Suprapubic skin (tissue), 4 donors: ENCODE measurements around the gene INPP5E. TPM values are rescaled to one million over a fixed set of nuclear protein-coding genes. Genes with fewer than 3 reads are reported as not detected.

Experiments
- DNase-seq, 2 donors: peaks; one replicate each; pipeline ENCODE4 v3.0.0-alpha.2; 2019; ENCODE audit warnings: low spot score in 2 of 2
- H3K27ac ChIP-seq: fragments of 200-600 bp; sonication (generic); one replicate; pipeline ENCODE4 v1.5.1; 2019
- H3K27me3 ChIP-seq: fragments of 200-600 bp; sonication (generic); one replicate; pipeline ENCODE4 v1.5.1; 2019
- H3K36me3 ChIP-seq: fragments of 200-600 bp; sonication (generic); one replicate; pipeline ENCODE4 v1.5.1; 2019
- H3K4me1 ChIP-seq: fragments of 200-600 bp; sonication (generic); one replicate; pipeline ENCODE4 v1.5.1; 2019
- H3K4me3 ChIP-seq: fragments of 200-600 bp; sonication (generic); one replicate; pipeline ENCODE4 v1.5.1; 2019; ENCODE audit warnings: mild to moderate bottlenecking
- H3K9me3 ChIP-seq: fragments of 200-600 bp; sonication (generic); one replicate; pipeline ENCODE4 v1.5.1; 2019
- EP300 ChIP-seq: sonication (generic); formaldehyde crosslinking; IDR thresholded peaks from one replicate; pipeline ENCODE4 v1.6.1; 2017; ENCODE audit warnings: antibody characterized with exemption
- POLR2A ChIP-seq, 2 donors: fragments of 450-650 bp; IDR thresholded peaks; one replicate each; pipeline ENCODE4 v1.6.1; 2017; ENCODE audit warnings: antibody characterized with exemption in 2 of 2, mild to moderate bottlenecking in 2 of 2, moderate library complexity in 2 of 2
- POLR2AphosphoS5 ChIP-seq, 3 donors: sonication (generic); formaldehyde crosslinking; IDR thresholded peaks; one replicate each; pipeline ENCODE4 v1.6.1; 2017; ENCODE audit warnings: antibody characterized with exemption in 3 of 3
- WGBS: methylation state at CpG from one replicate; pipeline ENCODE4 v1.1.5; 2018; 5-methylcytosine and 5-hydroxymethylcytosine counted together
- total RNA-seq, 4 donors: library from RNA; depleted of rRNA; stranded (reverse); fragments of >200 nt; gene quantifications; one replicate each; pipeline ENCODE4 v1.1.0, GENCODE V29; 2016
- TF ChIP-seq, protein P1 (sequence below), 2 donors: fragments of 200-600 bp in 1 of 2; fragments of 450-650 bp in 1 of 2; sonication (generic) in 1 of 2; IDR thresholded peaks; one replicate each; pipeline ENCODE4 v1.5.1; 2016 to 2019; ENCODE audit warnings: antibody characterized with exemption in 2 of 2, mild to moderate bottlenecking in 1 of 2, moderate library complexity in 1 of 2

The INPP5E gene
- total RNA-seq, 4 donors from 2014 or later = 9.8 to 20.3 (median 12.9) TPM

DNA sequence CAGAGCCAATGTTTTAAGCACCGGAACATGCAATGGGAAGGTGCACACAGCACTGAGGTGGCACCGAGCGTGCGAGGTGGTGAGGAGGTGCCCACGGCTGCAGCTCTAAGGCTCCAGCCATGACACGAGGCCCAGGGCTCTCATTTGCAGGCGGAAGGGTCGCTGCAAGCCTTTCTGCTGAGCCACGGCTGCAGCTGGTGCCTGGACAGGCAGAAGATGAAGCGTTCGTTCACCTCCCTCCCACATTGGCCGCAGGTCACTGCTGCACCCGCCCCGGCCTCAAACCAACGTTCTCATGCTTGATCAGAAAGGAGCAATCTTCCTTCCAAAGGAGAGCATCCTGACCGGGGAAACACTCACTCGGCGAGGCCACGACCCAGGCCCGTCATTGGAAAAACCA, 4.5 kb upstream of the INPP5E start:
- TF ChIP-seq EP300 = no peak
- TF ChIP-seq POLR2A (IDR thresholded peaks at IDR 0.05) = no peak
- TF ChIP-seq, protein P1, sequence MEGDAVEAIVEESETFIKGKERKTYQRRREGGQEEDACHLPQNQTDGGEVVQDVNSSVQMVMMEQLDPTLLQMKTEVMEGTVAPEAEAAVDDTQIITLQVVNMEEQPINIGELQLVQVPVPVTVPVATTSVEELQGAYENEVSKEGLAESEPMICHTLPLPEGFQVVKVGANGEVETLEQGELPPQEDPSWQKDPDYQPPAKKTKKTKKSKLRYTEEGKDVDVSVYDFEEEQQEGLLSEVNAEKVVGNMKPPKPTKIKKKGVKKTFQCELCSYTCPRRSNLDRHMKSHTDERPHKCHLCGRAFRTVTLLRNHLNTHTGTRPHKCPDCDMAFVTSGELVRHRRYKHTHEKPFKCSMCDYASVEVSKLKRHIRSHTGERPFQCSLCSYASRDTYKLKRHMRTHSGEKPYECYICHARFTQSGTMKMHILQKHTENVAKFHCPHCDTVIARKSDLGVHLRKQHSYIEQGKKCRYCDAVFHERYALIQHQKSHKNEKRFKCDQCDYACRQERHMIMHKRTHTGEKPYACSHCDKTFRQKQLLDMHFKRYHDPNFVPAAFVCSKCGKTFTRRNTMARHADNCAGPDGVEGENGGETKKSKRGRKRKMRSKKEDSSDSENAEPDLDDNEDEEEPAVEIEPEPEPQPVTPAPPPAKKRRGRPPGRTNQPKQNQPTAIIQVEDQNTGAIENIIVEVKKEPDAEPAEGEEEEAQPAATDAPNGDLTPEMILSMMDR (IDR thresholded peaks at IDR 0.05) = no peak
- TF ChIP-seq POLR2AphosphoS5 (IDR thresholded peaks at IDR 0.05) = no peak
- WGBS = 87% methylated on average over 20 of the region's 20 CpGs

DNA sequence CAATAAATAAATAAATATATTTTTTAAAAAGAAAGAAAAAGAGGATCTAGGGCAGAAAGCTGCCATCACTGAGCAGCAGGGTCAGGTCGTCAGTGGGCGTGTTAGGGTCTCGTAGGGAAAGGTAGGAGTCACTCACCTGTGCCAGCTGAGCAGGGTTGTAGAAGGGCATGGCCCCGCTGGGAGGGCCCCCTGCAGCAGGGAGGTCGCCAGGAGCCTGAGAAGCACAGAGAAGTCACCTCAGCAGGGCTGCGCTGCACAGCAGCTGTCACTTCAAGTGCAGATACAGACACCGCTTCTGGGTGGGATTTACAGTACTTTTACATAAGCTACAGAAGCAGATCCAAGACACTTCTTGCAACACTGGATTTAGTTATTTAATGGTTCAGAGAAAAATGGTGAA, 4.0 kb upstream of the INPP5E start:
- whole genome bisulfite sequencing = 87% methylated on average over 7 of the region's 7 CpGs
- H3K36me3 ChIP-seq = peaks cover 80% of the 10 kb centered on the region
- H3K4me1 ChIP-seq = peaks cover 11% of the 10 kb centered on the region
- H3K27ac ChIP-seq = no peak overlapping the region
- H3K27me3 ChIP-seq = no peaks in the 10 kb centered on the region
- DNase-seq = no peak
- H3K9me3 ChIP-seq = no peaks in the 10 kb centered on the region
- TF ChIP-seq, protein P1 (IDR thresholded peaks at IDR 0.05) = no peak
- no peak for TF ChIP-seq POLR2A (IDR thresholded peaks at IDR 0.05)
- no peak for TF ChIP-seq EP300
- TF ChIP-seq POLR2AphosphoS5 (IDR thresholded peaks at IDR 0.05) = no peak
- no peak overlapping the region for H3K4me3 ChIP-seq

More for the DNA sequence above, 4.5 kb upstream of the INPP5E start:
- H3K36me3 ChIP-seq = peaks cover 84% of the 10 kb centered on the region
- no peaks in the 10 kb centered on the region for H3K27me3 ChIP-seq
- peaks cover 9% of the 10 kb centered on the region for H3K4me1 ChIP-seq
- H3K27ac ChIP-seq = no peak overlapping the region
- no peak overlapping the region for H3K4me3 ChIP-seq
- H3K9me3 ChIP-seq = no peaks in the 10 kb centered on the region
- DNase-seq = no peak

DNA sequence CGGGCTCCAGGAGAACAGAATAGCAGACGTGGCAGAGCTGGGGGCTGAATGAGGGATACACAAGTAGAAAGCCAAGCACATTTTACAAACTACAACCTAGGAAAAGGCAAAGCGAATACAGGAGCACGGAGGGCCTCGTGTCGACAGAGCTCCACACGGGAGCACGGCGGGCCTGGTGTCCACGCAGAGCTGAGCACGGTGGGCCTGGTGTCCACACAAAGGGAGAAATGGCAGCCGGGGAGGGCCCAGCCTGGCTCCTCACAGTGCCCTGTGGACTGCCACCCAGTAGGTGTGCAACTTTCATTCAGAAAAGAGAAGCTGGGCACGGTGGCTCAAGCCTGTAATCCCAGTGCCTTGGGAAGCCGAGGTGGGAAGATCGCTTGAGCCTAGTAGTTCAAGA, 3.4 kb upstream of the INPP5E start:
- no peak overlapping the region for H3K4me3 ChIP-seq
- WGBS = 93% methylated on average over 15 of the region's 15 CpGs
- TF ChIP-seq, protein P1 (IDR thresholded peaks at IDR 0.05) = no peak
- no peak for TF ChIP-seq EP300
- no peak for TF ChIP-seq POLR2AphosphoS5 (IDR thresholded peaks at IDR 0.05)
- no peak for TF ChIP-seq POLR2A (IDR thresholded peaks at IDR 0.05)
- H3K27ac ChIP-seq = no peak overlapping the region
- H3K36me3 ChIP-seq = peaks cover 74% of the 10 kb centered on the region
- H3K27me3 ChIP-seq = no peaks in the 10 kb centered on the region
- DNase-seq = no peak
- H3K4me1 ChIP-seq = peaks cover 17% of the 10 kb centered on the region
- H3K9me3 ChIP-seq = no peaks in the 10 kb centered on the region

DNA sequence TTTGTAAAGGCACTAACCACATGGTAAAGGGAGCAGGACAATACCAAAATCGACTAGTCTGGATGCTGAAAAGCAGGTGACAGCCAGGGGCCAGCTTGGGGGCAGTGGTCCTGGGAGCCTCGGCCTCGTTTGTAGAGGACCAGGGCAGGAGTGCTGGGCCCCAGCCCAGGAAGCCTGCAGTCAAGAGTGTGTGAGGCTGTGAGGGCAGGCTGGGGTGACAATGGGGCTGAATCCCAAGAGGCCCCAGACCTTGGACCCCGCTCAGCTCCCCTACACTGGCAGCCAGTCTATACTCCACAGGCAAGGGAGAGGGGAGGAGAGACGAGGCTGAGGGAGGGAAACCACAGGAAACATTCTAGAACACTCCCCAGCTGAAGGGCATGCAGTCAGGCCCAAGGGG, 2.6 kb upstream of the INPP5E start:
- Histone ChIP-seq H3K9me3 (no peaks in the 10 kb centered on the region), H3K4me1 (peaks cover 25% of the 10 kb centered on the region), H3K27me3 (no peaks in the 10 kb centered on the region), H3K36me3 (peaks cover 65% of the 10 kb centered on the region), H3K4me3 (no peak overlapping the region), H3K27ac (no peak overlapping the region)
- TF ChIP-seq POLR2A (IDR thresholded peaks at IDR 0.05) = no peak
- no peak for TF ChIP-seq POLR2AphosphoS5 (IDR thresholded peaks at IDR 0.05)
- TF ChIP-seq EP300 = no peak
- TF ChIP-seq, protein P1 (IDR thresholded peaks at IDR 0.05) = no peak
- no peak for DNase-seq
- 86% methylated on average over 5 of the region's 5 CpGs for WGBS

DNA sequence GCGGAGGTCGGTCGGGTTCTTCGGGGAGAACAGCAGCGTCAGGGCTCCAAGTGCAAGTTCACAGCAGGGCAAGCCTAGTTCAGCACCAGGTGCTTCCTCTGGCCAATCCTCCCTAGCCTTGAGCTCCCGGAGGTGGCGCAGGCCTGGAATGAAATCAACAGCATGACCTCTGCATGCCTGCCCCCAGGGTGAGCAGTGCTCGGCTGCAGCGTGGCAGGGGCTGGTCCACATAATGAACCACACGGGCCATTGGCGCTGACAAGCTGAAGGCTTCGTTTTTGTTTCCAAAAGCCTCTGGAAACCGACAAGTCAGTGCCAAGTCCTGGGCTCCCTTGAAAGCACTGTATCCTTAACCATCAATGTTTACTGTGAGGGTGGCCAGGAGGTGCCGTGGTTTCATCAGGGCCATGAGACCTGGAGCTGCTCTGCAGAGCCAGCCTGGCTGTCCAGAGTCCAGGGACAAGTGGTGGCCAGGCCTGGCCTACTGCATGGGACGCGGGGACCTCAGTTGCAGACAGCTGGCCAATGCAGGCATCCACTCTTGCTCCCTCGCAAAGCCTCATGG, 2.1 kb upstream of the INPP5E start:
- 78% methylated on average over 13 of the region's 17 CpGs for WGBS
- TF ChIP-seq POLR2A (IDR thresholded peaks at IDR 0.05) = no peak
- TF ChIP-seq, protein P1 (IDR thresholded peaks at IDR 0.05) = no peak
- no peak for TF ChIP-seq POLR2AphosphoS5 (IDR thresholded peaks at IDR 0.05)
- no peak for TF ChIP-seq EP300
- H3K4me1 ChIP-seq = peaks cover 30% of the 10 kb centered on the region
- no peak overlapping the region for H3K4me3 ChIP-seq
- H3K27ac ChIP-seq = no peak overlapping the region
- DNase-seq = no peak
- no peaks in the 10 kb centered on the region for H3K9me3 ChIP-seq
- H3K36me3 ChIP-seq = peaks cover 60% of the 10 kb centered on the region
- H3K27me3 ChIP-seq = no peaks in the 10 kb centered on the region
